ENCODE data around the gene CYFIP2.

CYFIP2 gene

DNA sequence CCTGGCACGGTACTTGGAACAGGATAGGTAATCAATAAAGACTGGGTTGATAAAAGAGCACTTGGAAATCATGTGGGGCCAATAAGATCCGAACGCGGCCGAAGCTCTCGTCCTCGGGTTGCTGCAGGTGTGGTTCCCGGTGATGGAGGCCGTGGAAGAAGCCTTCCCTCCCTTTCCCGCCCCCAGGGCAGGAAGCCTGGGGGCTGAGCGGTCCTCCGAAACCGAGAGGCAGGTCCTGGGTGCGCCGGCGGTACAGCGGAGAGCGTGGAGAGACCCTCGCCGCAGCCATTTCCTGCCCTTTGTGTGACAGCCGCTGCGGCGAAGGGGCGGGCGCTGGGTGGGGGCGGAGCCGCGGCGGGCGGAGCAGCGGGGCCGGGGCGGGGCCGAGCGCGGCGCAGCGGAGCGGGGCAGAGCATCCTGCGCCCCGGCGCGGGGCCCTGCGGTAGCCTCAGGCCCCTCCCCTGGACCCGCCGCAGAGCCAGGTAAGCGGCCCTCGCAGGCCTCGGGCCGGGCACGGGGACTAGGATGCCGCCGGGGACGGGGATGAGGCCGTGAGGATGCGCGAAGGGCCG is at the start of gene CYFIP2:
TSS of gene CYFIP2 (plus strand) at position 410 of the 572 bp plus-strand sequence. CDS start 19,239 bp downstream, outside the sequence.
- Histone ChIP-seq H3K4me3 (IDR thresholded peaks at IDR 0.05; ENCODE audit: insufficient read depth, low read depth, low read length) (no peak within 1 kb of the TSS), H3K27ac (peak within 1 kb of the TSS; percentile 30; the same call in 1 of the 2 replicates), H3K27me3 (ENCODE audit: insufficient read depth, low read depth) (no peaks in the 10 kb centered on the region), H3K4me1 (ENCODE audit: low read depth, poor library complexity, severe bottlenecking) (peaks cover 45% of the 10 kb centered on the region), H3K4me2 (peak within 1 kb of the TSS; percentile 57), H3K36me3 (ENCODE audit: insufficient read depth) (no peaks in the 10 kb centered on the region), H2AFZ (ENCODE audit: low read depth) (peak within 1 kb of the TSS; percentile 88), H4K20me1 (ENCODE audit: insufficient read depth) (no peaks in the 10 kb centered on the region), H3K9ac (peak within 1 kb of the TSS; percentile 60; the same call in 1 of the 2 replicates), H3K79me2 (ENCODE audit: insufficient read depth, low read depth) (peaks cover 39% of the 10 kb centered on the region)
- TF ChIP-seq, protein P1, sequence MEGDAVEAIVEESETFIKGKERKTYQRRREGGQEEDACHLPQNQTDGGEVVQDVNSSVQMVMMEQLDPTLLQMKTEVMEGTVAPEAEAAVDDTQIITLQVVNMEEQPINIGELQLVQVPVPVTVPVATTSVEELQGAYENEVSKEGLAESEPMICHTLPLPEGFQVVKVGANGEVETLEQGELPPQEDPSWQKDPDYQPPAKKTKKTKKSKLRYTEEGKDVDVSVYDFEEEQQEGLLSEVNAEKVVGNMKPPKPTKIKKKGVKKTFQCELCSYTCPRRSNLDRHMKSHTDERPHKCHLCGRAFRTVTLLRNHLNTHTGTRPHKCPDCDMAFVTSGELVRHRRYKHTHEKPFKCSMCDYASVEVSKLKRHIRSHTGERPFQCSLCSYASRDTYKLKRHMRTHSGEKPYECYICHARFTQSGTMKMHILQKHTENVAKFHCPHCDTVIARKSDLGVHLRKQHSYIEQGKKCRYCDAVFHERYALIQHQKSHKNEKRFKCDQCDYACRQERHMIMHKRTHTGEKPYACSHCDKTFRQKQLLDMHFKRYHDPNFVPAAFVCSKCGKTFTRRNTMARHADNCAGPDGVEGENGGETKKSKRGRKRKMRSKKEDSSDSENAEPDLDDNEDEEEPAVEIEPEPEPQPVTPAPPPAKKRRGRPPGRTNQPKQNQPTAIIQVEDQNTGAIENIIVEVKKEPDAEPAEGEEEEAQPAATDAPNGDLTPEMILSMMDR (conservative IDR thresholded peaks at IDR 0.05; ENCODE audit: low read depth, low read length), result no peak

DNA sequence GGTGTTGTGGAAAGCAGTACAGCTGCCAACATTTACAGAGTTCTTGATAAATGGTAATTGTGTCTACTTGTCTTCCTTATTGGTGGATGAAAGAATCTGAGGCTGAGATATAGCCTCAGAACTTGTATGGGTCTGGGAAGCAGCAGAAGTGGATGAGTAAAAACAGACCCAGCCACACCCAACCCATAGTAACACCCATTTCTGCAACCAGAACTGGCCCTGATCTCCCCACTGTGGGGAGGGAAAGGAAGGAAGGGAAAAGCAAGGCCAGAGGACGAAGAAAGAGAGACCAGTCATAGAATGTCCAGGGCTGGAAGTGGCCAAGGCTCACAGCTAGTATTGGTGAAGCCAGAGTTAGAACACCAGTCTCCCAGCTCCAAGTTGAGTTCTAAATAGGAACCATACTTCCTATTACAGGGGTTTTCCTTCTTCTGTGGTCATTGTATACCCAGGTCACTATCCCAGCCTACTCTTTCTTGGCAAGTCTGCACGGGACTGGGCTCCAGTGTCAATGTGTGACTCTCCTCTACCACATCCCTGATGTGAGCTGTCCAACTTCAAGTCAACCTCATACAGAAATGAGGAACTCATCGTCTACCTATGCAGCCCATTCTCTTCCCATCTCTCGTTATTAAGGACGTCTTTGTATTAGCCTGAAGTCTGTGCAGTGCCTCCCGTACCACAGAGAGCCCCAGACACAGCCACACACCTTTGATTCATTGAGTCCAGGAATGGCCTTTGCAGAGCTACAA is 49.4 kb upstream of the CYFIP2 start:
- Histone ChIP-seq H3K27me3 (ENCODE audit: insufficient read depth, low read depth) (no peaks in the 10 kb centered on the region), H3K4me3 (IDR thresholded peaks at IDR 0.05; ENCODE audit: insufficient read depth, low read depth, low read length) (no peak overlapping the region), H4K20me1 (ENCODE audit: insufficient read depth) (no peaks in the 10 kb centered on the region), H3K4me2 (no peak overlapping the region), H2AFZ (ENCODE audit: low read depth) (no peak overlapping the region), H3K36me3 (ENCODE audit: insufficient read depth) (no peaks in the 10 kb centered on the region), H3K79me2 (ENCODE audit: insufficient read depth, low read depth) (no peaks in the 10 kb centered on the region), H3K27ac (no peak overlapping the region), H3K4me1 (ENCODE audit: low read depth, poor library complexity, severe bottlenecking) (peaks cover 18% of the 10 kb centered on the region), H3K9ac (no peak overlapping the region)
- TF ChIP-seq, protein P1 (conservative IDR thresholded peaks at IDR 0.05; ENCODE audit: low read depth, low read length), result no peak

DNA sequence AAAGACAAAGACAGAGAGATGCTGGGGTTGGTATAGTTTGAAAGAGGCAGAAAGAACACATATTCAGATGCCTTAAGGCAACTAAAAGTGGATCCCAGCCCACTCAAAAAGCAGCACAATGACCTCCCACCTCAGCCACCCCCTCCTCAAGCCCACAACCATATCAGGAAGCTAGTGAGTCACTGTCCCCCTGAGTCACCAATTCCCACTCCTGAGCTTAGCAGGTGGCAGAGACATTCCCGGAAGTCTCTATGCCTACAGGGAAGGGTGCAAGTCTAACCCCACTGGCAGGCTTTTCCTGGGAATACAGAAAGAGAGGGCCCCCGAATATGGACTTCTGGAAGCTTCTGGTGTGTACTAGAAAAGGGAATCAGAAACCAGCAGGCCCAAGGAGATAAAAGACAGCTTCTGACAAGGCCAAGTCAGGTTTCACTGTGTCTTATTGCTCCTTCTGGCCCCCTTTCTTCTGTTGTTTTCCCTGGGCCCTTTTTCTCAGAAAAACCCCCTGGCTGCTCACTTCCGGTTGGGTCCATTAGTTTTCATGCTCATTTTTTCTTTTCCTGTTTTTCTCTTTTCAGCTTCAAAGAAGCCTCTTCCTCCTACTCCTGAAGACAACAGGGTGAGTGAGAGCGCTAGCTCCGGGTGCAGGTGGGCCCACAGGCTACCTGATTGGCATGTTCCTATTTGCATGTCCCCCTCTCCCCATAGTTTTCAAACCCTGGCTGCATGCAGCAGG is 48.5 kb upstream of the CYFIP2 start:
- Histone ChIP-seq H4K20me1 (ENCODE audit: insufficient read depth) (no peaks in the 10 kb centered on the region), H3K4me2 (no peak overlapping the region), H3K79me2 (ENCODE audit: insufficient read depth, low read depth) (no peaks in the 10 kb centered on the region), H2AFZ (ENCODE audit: low read depth) (no peak overlapping the region), H3K27ac (no peak overlapping the region), H3K4me1 (ENCODE audit: low read depth, poor library complexity, severe bottlenecking) (peaks cover 24% of the 10 kb centered on the region), H3K9ac (no peak overlapping the region), H3K4me3 (IDR thresholded peaks at IDR 0.05; ENCODE audit: insufficient read depth, low read depth, low read length) (no peak overlapping the region), H3K36me3 (ENCODE audit: insufficient read depth) (no peaks in the 10 kb centered on the region), H3K27me3 (ENCODE audit: insufficient read depth, low read depth) (no peaks in the 10 kb centered on the region)
- TF ChIP-seq, protein P1 (conservative IDR thresholded peaks at IDR 0.05; ENCODE audit: low read depth, low read length), result no peak

DNA sequence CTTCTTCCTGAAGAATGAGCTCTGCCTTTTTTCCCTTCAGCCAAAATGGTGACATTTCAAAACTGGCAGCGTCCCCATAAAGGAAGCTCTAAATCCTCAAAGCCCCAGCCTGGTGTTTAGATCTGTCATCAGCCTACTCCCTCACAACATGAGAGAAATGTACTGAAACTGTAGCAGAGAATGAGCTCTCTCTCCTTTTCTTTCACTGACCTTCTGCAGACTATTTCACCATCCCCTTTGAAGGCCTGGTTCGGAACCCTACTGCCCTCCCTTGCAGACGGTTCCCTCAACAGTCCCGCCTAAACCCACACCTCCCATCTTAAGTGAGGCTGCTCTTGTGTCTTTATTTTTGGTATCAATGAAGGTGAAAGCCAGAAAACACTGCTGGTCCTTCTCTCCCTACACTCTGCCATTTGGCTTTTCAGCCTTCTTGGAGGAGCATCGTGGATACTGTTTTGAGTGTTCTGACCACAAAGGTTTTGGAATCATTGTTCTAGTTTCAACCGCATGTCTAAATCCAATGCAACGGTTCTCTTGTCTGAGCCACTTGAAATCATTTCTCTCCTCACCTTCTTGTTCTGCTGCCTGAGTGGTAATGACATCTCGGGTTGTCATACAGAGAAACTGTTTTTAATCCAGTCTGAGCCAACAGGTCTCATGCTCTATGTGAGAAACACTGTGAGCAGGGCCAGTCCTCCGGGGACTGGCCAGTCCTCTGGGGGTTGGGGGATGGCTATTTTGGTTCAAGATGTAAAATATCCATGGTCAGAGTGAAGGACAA is 46.2 kb upstream of the CYFIP2 start:
- H3K4me3 ChIP-seq (IDR thresholded peaks at IDR 0.05; ENCODE audit: insufficient read depth, low read depth, low read length), result no peak overlapping the region
- H3K27ac ChIP-seq, result peak overlapping the region; percentile 32; the same call in 1 of the 2 replicates
- TF ChIP-seq, protein P1 (conservative IDR thresholded peaks at IDR 0.05; ENCODE audit: low read depth, low read length), result no peak
- no peaks in the 10 kb centered on the region for H3K27me3 ChIP-seq (ENCODE audit: insufficient read depth, low read depth)
- peak overlapping the region; percentile 41 for H3K4me2 ChIP-seq
- H2AFZ ChIP-seq (ENCODE audit: low read depth), result peak overlapping the region; percentile 31; the same call in 1 of the 2 replicates
- H3K36me3 ChIP-seq (ENCODE audit: insufficient read depth), result no peaks in the 10 kb centered on the region
- H3K4me1 ChIP-seq (ENCODE audit: low read depth, poor library complexity, severe bottlenecking), result peaks cover 33% of the 10 kb centered on the region
- H3K79me2 ChIP-seq (ENCODE audit: insufficient read depth, low read depth), result no peaks in the 10 kb centered on the region
- no peaks in the 10 kb centered on the region for H4K20me1 ChIP-seq (ENCODE audit: insufficient read depth)
- no peak overlapping the region; the same call in 1 of the 2 replicates for H3K9ac ChIP-seq
